ENCODE data around the gene TNNC1. TPM values are rescaled to one million over a fixed set of nuclear protein-coding genes. Genes with fewer than 3 reads are reported as not detected.

TNNC1 gene
- polyA plus RNA-seq, 1 donor from 2014 or later, result 2.2 TPM

- H3K27me3 ChIP-seq (ENCODE audit: insufficient read depth, low read depth, low read length), result no peaks in the 10 kb centered on the region
- TF ChIP-seq, protein P1, sequence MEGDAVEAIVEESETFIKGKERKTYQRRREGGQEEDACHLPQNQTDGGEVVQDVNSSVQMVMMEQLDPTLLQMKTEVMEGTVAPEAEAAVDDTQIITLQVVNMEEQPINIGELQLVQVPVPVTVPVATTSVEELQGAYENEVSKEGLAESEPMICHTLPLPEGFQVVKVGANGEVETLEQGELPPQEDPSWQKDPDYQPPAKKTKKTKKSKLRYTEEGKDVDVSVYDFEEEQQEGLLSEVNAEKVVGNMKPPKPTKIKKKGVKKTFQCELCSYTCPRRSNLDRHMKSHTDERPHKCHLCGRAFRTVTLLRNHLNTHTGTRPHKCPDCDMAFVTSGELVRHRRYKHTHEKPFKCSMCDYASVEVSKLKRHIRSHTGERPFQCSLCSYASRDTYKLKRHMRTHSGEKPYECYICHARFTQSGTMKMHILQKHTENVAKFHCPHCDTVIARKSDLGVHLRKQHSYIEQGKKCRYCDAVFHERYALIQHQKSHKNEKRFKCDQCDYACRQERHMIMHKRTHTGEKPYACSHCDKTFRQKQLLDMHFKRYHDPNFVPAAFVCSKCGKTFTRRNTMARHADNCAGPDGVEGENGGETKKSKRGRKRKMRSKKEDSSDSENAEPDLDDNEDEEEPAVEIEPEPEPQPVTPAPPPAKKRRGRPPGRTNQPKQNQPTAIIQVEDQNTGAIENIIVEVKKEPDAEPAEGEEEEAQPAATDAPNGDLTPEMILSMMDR (IDR thresholded peaks at IDR 0.05; ENCODE audit: poor library complexity, severe bottlenecking), result no peak
- TF ChIP-seq MXI1 (conservative IDR thresholded peaks at IDR 0.05; ENCODE audit: poor library complexity, severe bottlenecking) (no peak), SMC3 (conservative IDR thresholded peaks at IDR 0.05; ENCODE audit: poor library complexity) (no peak), REST (IDR thresholded peaks at IDR 0.05; ENCODE audit: borderline replicate concordance) (no peak), POLR2AphosphoS5 (IDR thresholded peaks at IDR 0.05) (no peak)
- no peak overlapping the region for H3K4me2 ChIP-seq (ENCODE audit: low read length)
- H3K27ac ChIP-seq (ENCODE audit: low read length), result no peak overlapping the region
- no peaks in the 10 kb centered on the region for H3F3A ChIP-seq (ENCODE audit: insufficient read depth, low read length, poor library complexity, severe bottlenecking)
- H4K20me1 ChIP-seq (ENCODE audit: insufficient read depth), result no peaks in the 10 kb centered on the region
- H3K79me2 ChIP-seq (replicated peaks; ENCODE audit: insufficient read depth, low read length), result no peaks in the 10 kb centered on the region
- H3K9me3 ChIP-seq (ENCODE audit: low read length), result no peaks in the 10 kb centered on the region
- no peak overlapping the region for H3K4me3 ChIP-seq (ENCODE audit: low read length)
- H3K9me2 ChIP-seq (ENCODE audit: insufficient read depth, low read length), result no peaks in the 10 kb centered on the region
- H2AFZ ChIP-seq (ENCODE audit: low read depth, low read length), result no peak overlapping the region
- H3K36me3 ChIP-seq (ENCODE audit: insufficient read depth, low read length), result no peaks in the 10 kb centered on the region
- H3K9ac ChIP-seq (ENCODE audit: low read length), result no peak overlapping the region
Observed at GRCh38 chr3:52441772-52442332, 12.0 kb downstream of the TNNC1 start.

- Histone ChIP-seq H3K9me3 (ENCODE audit: low read length) (no peaks in the 10 kb centered on the region), H3K27me3 (ENCODE audit: insufficient read depth, low read depth, low read length) (no peaks in the 10 kb centered on the region), H3K9me2 (ENCODE audit: insufficient read depth, low read length) (no peaks in the 10 kb centered on the region), H4K20me1 (ENCODE audit: insufficient read depth) (no peaks in the 10 kb centered on the region), H3K9ac (ENCODE audit: low read length) (no peak overlapping the region), H3K79me2 (replicated peaks; ENCODE audit: insufficient read depth, low read length) (no peaks in the 10 kb centered on the region), H3F3A (ENCODE audit: insufficient read depth, low read length, poor library complexity, severe bottlenecking) (no peaks in the 10 kb centered on the region), H3K4me3 (ENCODE audit: low read length) (no peak overlapping the region), H2AFZ (ENCODE audit: low read depth, low read length) (no peak overlapping the region), H3K4me2 (ENCODE audit: low read length) (no peak overlapping the region), H3K36me3 (ENCODE audit: insufficient read depth, low read length) (no peaks in the 10 kb centered on the region), H3K27ac (ENCODE audit: low read length) (no peak overlapping the region)
- TF ChIP-seq REST (IDR thresholded peaks at IDR 0.05; ENCODE audit: borderline replicate concordance) (no peak), EP300 (conservative IDR thresholded peaks at IDR 0.05; ENCODE audit: poor library complexity, severe bottlenecking) (no peak), TAF1 (IDR thresholded peaks at IDR 0.05; ENCODE audit: low read depth) (no peak), EZH2 (IDR thresholded peaks at IDR 0.05; ENCODE audit: borderline replicate concordance, insufficient read depth, low read length, poor library complexity, severe bottlenecking) (no peak), SMC3 (conservative IDR thresholded peaks at IDR 0.05; ENCODE audit: poor library complexity) (no peak), POLR2AphosphoS5 (IDR thresholded peaks at IDR 0.05) (no peak), RAD21 (conservative IDR thresholded peaks at IDR 0.05) (no peak), MXI1 (conservative IDR thresholded peaks at IDR 0.05; ENCODE audit: poor library complexity, severe bottlenecking) (no peak)
- TF ChIP-seq, protein P1 (IDR thresholded peaks at IDR 0.05; ENCODE audit: poor library complexity, severe bottlenecking), result no peak
Observed at GRCh38 chr3:52441091-52441771, 12.6 kb downstream of the TNNC1 start.

Measured in neural cell (in vitro differentiated cells).